ENCODE results near the gene NSG1. TPM values are rescaled to one million over a fixed set of nuclear protein-coding genes. Genes with fewer than 3 reads are reported as not detected.

NSG1 gene
- polyA plus RNA-seq, 2 of the 4 experiments (the other 2 are of a cell fraction), result 0.26 to 0.34 TPM

DNA sequence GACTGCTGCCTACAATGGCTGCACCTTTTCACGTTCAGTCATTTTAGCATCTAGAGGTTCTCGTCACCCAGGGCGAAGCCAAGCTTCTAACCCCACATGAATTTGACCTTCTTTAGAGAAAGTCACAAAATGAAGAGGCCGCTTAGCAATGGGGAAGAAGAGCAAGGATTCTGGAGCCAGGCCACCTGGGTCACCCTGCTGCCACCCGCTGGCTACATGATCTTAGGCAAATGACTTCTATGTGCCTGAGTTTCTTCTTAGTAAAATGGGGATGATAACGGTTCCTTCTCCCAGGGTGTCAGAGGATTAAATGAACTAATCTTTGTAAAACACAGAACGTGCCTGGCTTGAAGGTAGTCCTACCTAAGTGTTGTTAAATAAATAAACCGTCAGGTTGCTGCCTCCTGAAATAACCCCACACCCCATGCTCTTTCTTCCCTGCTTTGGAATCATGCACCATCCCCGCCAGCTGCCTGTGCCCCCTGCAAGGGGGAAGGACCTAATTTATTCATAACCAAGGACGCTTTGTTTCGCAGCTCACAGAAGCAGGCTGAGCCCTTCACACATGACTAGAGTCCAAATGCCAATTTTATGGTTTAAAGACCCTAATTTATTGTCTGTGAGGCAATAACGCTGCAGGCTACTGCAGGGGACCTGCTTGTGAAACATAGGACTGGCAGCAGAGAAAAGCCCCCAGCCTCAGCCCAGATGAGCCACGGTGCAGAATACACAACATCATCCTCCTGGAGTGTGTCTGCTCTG lies 28.6 kb upstream of the NSG1 start:
- FAIRE-seq (no peak), DNase-seq (ENCODE audit: low read depth in 1 of 2, low spot score in 1 of 2) (no peak), ATAC-seq (no peak)
- Histone ChIP-seq H3K4me1 (no peaks in the 10 kb centered on the region), H3K9me3 (no peaks in the 10 kb centered on the region), H3K4me3 (no peak overlapping the region), H3K4me2 (no peak overlapping the region), H3K27ac (no peak overlapping the region)
- ChIA-PET POLR2A (no interaction called here), CTCF (interaction anchor here (1.0 to 2.0 kb wide), 2 partner anchors 22 to 72 kb away, joined by 5 to 8 read pairs; no protein-coding TSS in a partner anchor)
- 39% methylated on average over 13 of the region's 13 CpGs for WGBS (ENCODE audit: missing lambda C conversion rate)
- TF ChIP-seq, protein P1, sequence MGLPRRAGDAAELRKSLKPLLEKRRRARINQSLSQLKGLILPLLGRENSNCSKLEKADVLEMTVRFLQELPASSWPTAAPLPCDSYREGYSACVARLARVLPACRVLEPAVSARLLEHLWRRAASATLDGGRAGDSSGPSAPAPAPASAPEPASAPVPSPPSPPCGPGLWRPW (IDR thresholded peaks at IDR 0.05), result no peak
- TF ChIP-seq MYC (IDR thresholded peaks at IDR 0.05; ENCODE audit: borderline replicate concordance, low read length), result no peak
- TF ChIP-seq EP300 (IDR thresholded peaks at IDR 0.05), result no peak
- no peak for TF ChIP-seq HOXB13 (CRISPR knock-in tag; IDR thresholded peaks at IDR 0.05; ENCODE audit: low read depth)
- no peak for TF ChIP-seq EHMT2 (IDR thresholded peaks at IDR 0.05; ENCODE audit: low read depth)
- no peak for TF ChIP-seq ZC3H11A (IDR thresholded peaks at IDR 0.05)

DNA sequence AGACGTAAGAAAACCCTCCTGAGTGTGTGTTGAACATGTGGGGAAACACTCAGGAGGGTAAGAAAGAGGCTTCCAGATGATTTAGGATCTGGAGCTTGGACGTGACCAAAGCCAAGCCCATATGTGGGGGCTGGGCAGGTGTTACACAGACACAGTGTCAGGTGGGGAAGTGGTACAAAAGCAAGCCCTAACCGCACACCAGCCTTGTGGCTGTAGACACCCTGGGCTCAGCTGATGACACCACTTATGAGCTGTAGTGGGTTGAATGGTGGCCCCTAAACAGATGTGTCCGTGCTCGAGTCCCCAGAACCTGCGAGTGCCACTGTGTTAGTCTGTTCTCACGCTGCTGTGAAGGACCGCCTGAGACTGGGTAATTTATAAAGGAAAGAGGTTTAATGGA lies 25.0 kb upstream of the NSG1 start:
- CTCF ChIA-PET, result no interaction called here
- Histone ChIP-seq H3K4me1 (no peaks in the 10 kb centered on the region), H3K4me3 (no peak overlapping the region), H3K4me2 (no peak overlapping the region), H3K9me3 (no peaks in the 10 kb centered on the region), H3K27ac (no peak overlapping the region)
- FAIRE-seq, result no peak
- DNase-seq (ENCODE audit: low read depth in 1 of 2, low spot score in 1 of 2), result no peak
- 40% methylated on average over 8 of the region's 8 CpGs for WGBS (ENCODE audit: missing lambda C conversion rate)
- no peak for ATAC-seq
- no peak for TF ChIP-seq RNF2 (IDR thresholded peaks at IDR 0.05; ENCODE audit: borderline replicate concordance, low read depth)
- no peak for TF ChIP-seq ZC3H11A (IDR thresholded peaks at IDR 0.05)
- TF ChIP-seq CEBPB (IDR thresholded peaks at IDR 0.05), result no peak
- TF ChIP-seq RAD21 (conservative IDR thresholded peaks at IDR 0.05 in 1 of 2, IDR thresholded peaks at IDR 0.05 in 1 of 2), result no peak
- no peak for TF ChIP-seq TFCP2L1 (CRISPR knock-in tag; IDR thresholded peaks at IDR 0.05)
- TF ChIP-seq HOXB5 (CRISPR knock-in tag; IDR thresholded peaks at IDR 0.05), result no peak
- TF ChIP-seq, protein P2, sequence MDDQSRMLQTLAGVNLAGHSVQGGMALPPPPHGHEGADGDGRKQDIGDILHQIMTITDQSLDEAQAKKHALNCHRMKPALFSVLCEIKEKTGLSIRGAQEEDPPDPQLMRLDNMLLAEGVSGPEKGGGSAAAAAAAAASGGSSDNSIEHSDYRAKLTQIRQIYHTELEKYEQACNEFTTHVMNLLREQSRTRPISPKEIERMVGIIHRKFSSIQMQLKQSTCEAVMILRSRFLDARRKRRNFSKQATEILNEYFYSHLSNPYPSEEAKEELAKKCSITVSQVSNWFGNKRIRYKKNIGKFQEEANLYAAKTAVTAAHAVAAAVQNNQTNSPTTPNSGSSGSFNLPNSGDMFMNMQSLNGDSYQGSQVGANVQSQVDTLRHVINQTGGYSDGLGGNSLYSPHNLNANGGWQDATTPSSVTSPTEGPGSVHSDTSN (IDR thresholded peaks at IDR 0.05), result no peak
- no peak for TF ChIP-seq ESRRA (IDR thresholded peaks at IDR 0.05; ENCODE audit: borderline replicate concordance, low read length)
- POLR2A ChIA-PET, result no interaction called here

DNA sequence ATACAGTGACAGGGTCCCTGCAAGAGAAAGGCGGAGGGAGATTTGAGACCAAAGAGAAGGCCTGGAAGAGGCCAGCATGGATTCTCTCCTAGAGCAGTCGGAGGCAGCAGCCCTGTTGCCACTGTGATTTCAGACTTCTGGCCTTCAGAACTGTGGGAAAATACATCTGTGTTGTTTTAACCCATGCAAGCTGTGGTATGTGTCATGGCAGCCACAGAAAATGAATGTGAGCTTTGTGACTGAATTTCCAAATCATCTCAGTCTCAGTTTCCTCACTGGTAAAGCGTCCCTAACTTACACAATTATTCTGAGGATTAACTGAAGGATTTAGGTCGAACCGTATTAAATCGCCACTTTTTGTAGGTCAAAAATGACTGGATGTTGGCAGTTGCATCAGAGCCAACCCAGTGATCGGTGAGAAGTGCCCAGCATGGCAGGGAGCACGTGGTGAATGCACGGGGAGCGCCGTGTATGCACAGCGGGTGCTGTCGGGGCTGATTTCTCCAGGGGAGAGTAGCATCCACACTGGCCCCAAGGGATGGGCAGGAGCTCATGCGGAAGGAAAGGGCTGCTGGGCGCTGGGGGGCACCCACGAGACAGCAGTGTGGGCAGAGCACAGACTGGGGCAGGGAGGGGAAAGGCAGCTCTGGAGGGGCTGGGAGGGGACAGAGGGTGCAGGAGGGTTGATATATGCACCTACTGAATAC lies 23.8 kb upstream of the NSG1 start:
- ATAC-seq, result no peak
- CTCF ChIA-PET, result interaction anchor here (0.9 to 1.0 kb wide), 2 partner anchors 10 to 19 kb away, joined by 3 read pairs; no protein-coding TSS in a partner anchor

DNA sequence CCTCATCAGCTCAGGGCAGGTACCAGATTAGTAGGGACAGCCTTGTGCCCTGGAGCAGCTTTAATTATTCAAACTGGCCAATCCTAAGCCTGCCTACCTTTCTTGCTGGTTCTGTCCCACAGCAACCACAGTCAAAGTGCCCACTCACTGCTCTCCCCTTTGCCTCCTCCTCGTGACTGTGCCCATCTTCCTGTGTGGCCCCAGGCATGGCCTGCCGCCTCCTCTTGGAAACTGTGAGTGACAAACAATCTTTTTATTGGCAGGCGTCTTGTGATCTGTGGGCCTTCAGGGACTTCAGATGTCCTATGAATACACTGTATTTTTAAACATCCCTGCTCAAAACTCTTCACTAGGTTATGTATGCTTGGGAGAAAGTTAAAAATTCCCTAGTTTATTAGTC lies 22.8 kb upstream of the NSG1 start:
- no peak for FAIRE-seq
- ChIA-PET POLR2A (no interaction called here), CTCF (no interaction called here)
- no peak for DNase-seq (ENCODE audit: low read depth in 1 of 2, low spot score in 1 of 2)
- Histone ChIP-seq H3K4me2 (no peak overlapping the region), H3K9me3 (no peaks in the 10 kb centered on the region), H3K27ac (no peak overlapping the region), H3K4me3 (no peak overlapping the region), H3K4me1 (no peaks in the 10 kb centered on the region)
- TF ChIP-seq HDAC2 (IDR thresholded peaks at IDR 0.05) (no peak), ESRRA (IDR thresholded peaks at IDR 0.05; ENCODE audit: borderline replicate concordance, low read length) (no peak), ZC3H11A (IDR thresholded peaks at IDR 0.05) (no peak)
- TF ChIP-seq, protein P3, sequence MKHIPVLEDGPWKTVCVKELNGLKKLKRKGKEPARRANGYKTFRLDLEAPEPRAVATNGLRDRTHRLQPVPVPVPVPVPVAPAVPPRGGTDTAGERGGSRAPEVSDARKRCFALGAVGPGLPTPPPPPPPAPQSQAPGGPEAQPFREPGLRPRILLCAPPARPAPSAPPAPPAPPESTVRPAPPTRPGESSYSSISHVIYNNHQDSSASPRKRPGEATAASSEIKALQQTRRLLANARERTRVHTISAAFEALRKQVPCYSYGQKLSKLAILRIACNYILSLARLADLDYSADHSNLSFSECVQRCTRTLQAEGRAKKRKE (CRISPR knock-in tag; IDR thresholded peaks at IDR 0.05; ENCODE audit: low read depth), result no peak
- TF ChIP-seq, protein P4, sequence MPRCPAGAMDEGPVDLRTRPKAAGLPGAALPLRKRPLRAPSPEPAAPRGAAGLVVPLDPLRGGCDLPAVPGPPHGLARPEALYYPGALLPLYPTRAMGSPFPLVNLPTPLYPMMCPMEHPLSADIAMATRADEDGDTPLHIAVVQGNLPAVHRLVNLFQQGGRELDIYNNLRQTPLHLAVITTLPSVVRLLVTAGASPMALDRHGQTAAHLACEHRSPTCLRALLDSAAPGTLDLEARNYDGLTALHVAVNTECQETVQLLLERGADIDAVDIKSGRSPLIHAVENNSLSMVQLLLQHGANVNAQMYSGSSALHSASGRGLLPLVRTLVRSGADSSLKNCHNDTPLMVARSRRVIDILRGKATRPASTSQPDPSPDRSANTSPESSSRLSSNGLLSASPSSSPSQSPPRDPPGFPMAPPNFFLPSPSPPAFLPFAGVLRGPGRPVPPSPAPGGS (IDR thresholded peaks at IDR 0.05), result no peak
- TF ChIP-seq, protein P5, sequence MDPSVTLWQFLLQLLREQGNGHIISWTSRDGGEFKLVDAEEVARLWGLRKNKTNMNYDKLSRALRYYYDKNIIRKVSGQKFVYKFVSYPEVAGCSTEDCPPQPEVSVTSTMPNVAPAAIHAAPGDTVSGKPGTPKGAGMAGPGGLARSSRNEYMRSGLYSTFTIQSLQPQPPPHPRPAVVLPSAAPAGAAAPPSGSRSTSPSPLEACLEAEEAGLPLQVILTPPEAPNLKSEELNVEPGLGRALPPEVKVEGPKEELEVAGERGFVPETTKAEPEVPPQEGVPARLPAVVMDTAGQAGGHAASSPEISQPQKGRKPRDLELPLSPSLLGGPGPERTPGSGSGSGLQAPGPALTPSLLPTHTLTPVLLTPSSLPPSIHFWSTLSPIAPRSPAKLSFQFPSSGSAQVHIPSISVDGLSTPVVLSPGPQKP (IDR thresholded peaks at IDR 0.05; ENCODE audit: low read depth, low read length), result no peak
- ATAC-seq, result no peak
- WGBS (ENCODE audit: missing lambda C conversion rate), result 61% methylated on average over 3 of the region's 3 CpGs

More for the DNA sequence above, 23.8 kb upstream of the NSG1 start:
- no peak overlapping the region for H3K27ac ChIP-seq
- DNase-seq (ENCODE audit: low read depth in 1 of 2, low spot score in 1 of 2) (no peak), FAIRE-seq (no peak)
- no peak overlapping the region for H3K4me2 ChIP-seq
- no peaks in the 10 kb centered on the region for H3K4me1 ChIP-seq
- no peak overlapping the region for H3K4me3 ChIP-seq
- H3K9me3 ChIP-seq, result no peaks in the 10 kb centered on the region
- 60% methylated on average over 13 of the region's 16 CpGs for WGBS (ENCODE audit: missing lambda C conversion rate)
- TF ChIP-seq NFE2L2 (conservative IDR thresholded peaks at IDR 0.05; ENCODE audit: low read length) (no peak), RARB (CRISPR knock-in tag; IDR thresholded peaks at IDR 0.05) (no peak)
- TF ChIP-seq, protein P5 (IDR thresholded peaks at IDR 0.05; ENCODE audit: low read depth, low read length), result no peak
- POLR2A ChIA-PET, result no interaction called here
